WTC11 (cell line): ENCODE data around the gene PCNX3.

Experiments used
- CTCF ChIP-seq: fragments of 200-600 bp; IDR thresholded peaks from 2 replicates; pipeline ENCODE4 v1.8.0; 2022; ENCODE audit warnings: antibody characterized with exemption
- IRF1 ChIP-seq: sonication (generic); formaldehyde crosslinking; IDR thresholded peaks from 2 replicates; pipeline ENCODE4 v1.8.0; 2023; ENCODE audit warnings: missing genetic modification reagents
- ZMAT4 ChIP-seq: fragments of 250-450 bp; sonication (Bioruptor Pico); IDR thresholded peaks from 2 replicates; pipeline ENCODE4 v1.9.0; 2021; ENCODE audit warnings: mild to moderate bottlenecking

GRCh38 chr11:65595543-65596281, 19.9 kb upstream of the PCNX3 start, which contains the start of gene KCNK7:
- no peak for TF ChIP-seq ZMAT4 (CRISPR knock-in tag)
- no peak for TF ChIP-seq IRF1 (CRISPR knock-in tag)
- TF ChIP-seq CTCF = no peak
